OCI-M2 (cell line): ENCODE results near the gene SP3.

Experiments used
- DNase-seq: peaks from one replicate; lab custom pipeline; 2025; ENCODE audit not compliant: unreplicated experiment; lab: John Stamatoyannopoulos, UW

SP3 gene

GRCh38 chr2:173860566-173860965 lies 104.6 kb downstream of the SP3 start:
- DNase-seq = no peak

- no peak for DNase-seq
Observed at GRCh38 chr2:173860082-173860481, 105.1 kb downstream of the SP3 start.

- DNase-seq = no peak
Observed at GRCh38 chr2:173858291-173858731, 106.9 kb downstream of the SP3 start.
